Ascending aorta (tissue), 2 donors: ENCODE measurements around the gene ABCA10. TPM values are rescaled to one million over a fixed set of nuclear protein-coding genes. Genes with fewer than 3 reads are reported as not detected.
A peak's percentile ranks its signal among the peaks of the same experiment; 100 is the strongest.

Experiments used
- DNase-seq, 2 donors: peaks; one replicate each; pipeline ENCODE4 v3.0.0-alpha.2; 2019; ENCODE audit warnings: low spot score in 2 of 2
- H3K27ac ChIP-seq, 2 donors: fragments of 200-600 bp; sonication (generic); one replicate each; pipeline ENCODE4 v1.5.1; 2016 to 2017; ENCODE audit warnings: mild to moderate bottlenecking in 1 of 2
- H3K27me3 ChIP-seq: fragments of 200-600 bp; sonication (generic); one replicate; pipeline ENCODE4 v1.5.1; 2017
- H3K36me3 ChIP-seq, 2 donors: fragments of 200-600 bp; sonication (generic); one replicate each; pipeline ENCODE4 v1.5.1; 2016
- H3K4me1 ChIP-seq, 2 donors: fragments of 200-600 bp; sonication (generic); one replicate each; pipeline ENCODE4 v1.5.1; 2016 to 2017; ENCODE audit warnings: mild to moderate bottlenecking in 1 of 2
- H3K4me3 ChIP-seq, 2 donors: fragments of 200-600 bp; sonication (generic); one replicate each; pipeline ENCODE4 v1.5.1; 2016 to 2017; ENCODE audit warnings: mild to moderate bottlenecking in 1 of 2
- H3K9me3 ChIP-seq, 2 donors: fragments of 200-600 bp; sonication (generic); one replicate each; pipeline ENCODE4 v1.5.1; 2016
- CTCF ChIP-seq, 3 experiments: fragments of 200-600 bp in 2 of 3; fragments of 450-650 bp in 1 of 3; sonication (generic) in 2 of 3; IDR thresholded peaks; one replicate each; pipeline ENCODE4 v1.5.1; 2016 to 2019; ENCODE audit warnings: antibody characterized with exemption in 3 of 3, mild to moderate bottlenecking in 1 of 3, moderate library complexity in 1 of 3
- intact Hi-C: fragments of 100-400 bp; cut with DNase I; formaldehyde crosslinking; loops from one replicate; pipeline ENCODE4 v1.15.1; 2023
- total RNA-seq: library from RNA; depleted of rRNA; stranded (reverse); fragments of >200 nt; gene quantifications from one replicate; pipeline ENCODE4 v1.1.0, GENCODE V29; 2016

Gene ABCA10
- total RNA-seq, 1 donor from 2014 or later: 6.8 TPM

GRCh38 chr17:69144331-69145255 is 84.0 kb downstream of the ABCA10 start:
- Histone ChIP-seq H3K27me3 (no peaks in the 10 kb centered on the region), H3K27ac (no peak overlapping the region), H3K36me3 (no peaks in the 10 kb centered on the region), H3K4me1 (no peaks in the 10 kb centered on the region), H3K9me3 (no peaks in the 10 kb centered on the region), H3K4me3 (no peak overlapping the region)
- DNase-seq: no peak
- intact Hi-C loops: no loop called here
- no peak for TF ChIP-seq CTCF (IDR thresholded peaks at IDR 0.05)

- no peak overlapping the region for H3K4me3 ChIP-seq
- H3K4me1 ChIP-seq: no peaks in the 10 kb centered on the region
- no peaks in the 10 kb centered on the region for H3K9me3 ChIP-seq
- H3K36me3 ChIP-seq: no peaks in the 10 kb centered on the region
- H3K27ac ChIP-seq: no peak overlapping the region
- H3K27me3 ChIP-seq: no peaks in the 10 kb centered on the region
- TF ChIP-seq CTCF (IDR thresholded peaks at IDR 0.05): no peak
- no peak for DNase-seq
- intact Hi-C loops: no loop called here
Observed at GRCh38 chr17:69143683-69144231, 84.9 kb downstream of the ABCA10 start.

GRCh38 chr17:69143151-69143550 is 85.5 kb downstream of the ABCA10 start:
- no peak overlapping the region for H3K27ac ChIP-seq
- no peak overlapping the region for H3K4me3 ChIP-seq
- H3K9me3 ChIP-seq: no peaks in the 10 kb centered on the region
- DNase-seq: no peak
- TF ChIP-seq CTCF (IDR thresholded peaks at IDR 0.05): no peak
- H3K27me3 ChIP-seq: no peaks in the 10 kb centered on the region
- no peaks in the 10 kb centered on the region for H3K4me1 ChIP-seq
- H3K36me3 ChIP-seq: no peaks in the 10 kb centered on the region
- intact Hi-C loops: no loop called here

- no peak overlapping the region for H3K27ac ChIP-seq
- DNase-seq: no peak
- peak overlapping the region; percentile 22 to 35 for H3K4me3 ChIP-seq
Observed at GRCh38 chr17:69142175-69142802, 86.3 kb downstream of the ABCA10 start.

More at GRCh38 chr17:69142175-69142802, 86.3 kb downstream of the ABCA10 start:
- TF ChIP-seq CTCF (IDR thresholded peaks at IDR 0.05): no peak
- Histone ChIP-seq H3K4me1 (no peaks in the 10 kb centered on the region), H3K36me3 (no peaks in the 10 kb centered on the region), H3K9me3 (no peaks in the 10 kb centered on the region), H3K27me3 (no peaks in the 10 kb centered on the region)
- intact Hi-C loops: no loop called here
